Suprapubic skin (tissue), 4 donors: ENCODE data around the gene MFAP4. TPM values are rescaled to one million over a fixed set of nuclear protein-coding genes. Genes with fewer than 3 reads are reported as not detected.
A peak's percentile ranks its signal among the peaks of the same experiment; 100 is the strongest.

Experiments used
- DNase-seq, 2 donors: peaks; one replicate each; pipeline ENCODE4 v3.0.0-alpha.2; 2019; ENCODE audit warnings: low spot score in 2 of 2
- H3K27ac ChIP-seq: fragments of 200-600 bp; sonication (generic); one replicate; pipeline ENCODE4 v1.5.1; 2019
- H3K27me3 ChIP-seq: fragments of 200-600 bp; sonication (generic); one replicate; pipeline ENCODE4 v1.5.1; 2019
- H3K36me3 ChIP-seq: fragments of 200-600 bp; sonication (generic); one replicate; pipeline ENCODE4 v1.5.1; 2019
- H3K4me1 ChIP-seq: fragments of 200-600 bp; sonication (generic); one replicate; pipeline ENCODE4 v1.5.1; 2019
- H3K4me3 ChIP-seq: fragments of 200-600 bp; sonication (generic); one replicate; pipeline ENCODE4 v1.5.1; 2019; ENCODE audit warnings: mild to moderate bottlenecking
- H3K9me3 ChIP-seq: fragments of 200-600 bp; sonication (generic); one replicate; pipeline ENCODE4 v1.5.1; 2019
- CTCF ChIP-seq, 2 donors: fragments of 200-600 bp in 1 of 2; fragments of 450-650 bp in 1 of 2; sonication (generic) in 1 of 2; IDR thresholded peaks; one replicate each; pipeline ENCODE4 v1.5.1; 2016 to 2019; ENCODE audit warnings: antibody characterized with exemption in 2 of 2, mild to moderate bottlenecking in 1 of 2, moderate library complexity in 1 of 2
- EP300 ChIP-seq: sonication (generic); formaldehyde crosslinking; IDR thresholded peaks from one replicate; pipeline ENCODE4 v1.6.1; 2017; ENCODE audit warnings: antibody characterized with exemption
- POLR2A ChIP-seq, 2 donors: fragments of 450-650 bp; IDR thresholded peaks; one replicate each; pipeline ENCODE4 v1.6.1; 2017; ENCODE audit warnings: antibody characterized with exemption in 2 of 2, mild to moderate bottlenecking in 2 of 2, moderate library complexity in 2 of 2
- POLR2AphosphoS5 ChIP-seq, 3 donors: sonication (generic); formaldehyde crosslinking; IDR thresholded peaks; one replicate each; pipeline ENCODE4 v1.6.1; 2017; ENCODE audit warnings: antibody characterized with exemption in 3 of 3
- WGBS: methylation state at CpG from one replicate; pipeline ENCODE4 v1.1.5; 2018; 5-methylcytosine and 5-hydroxymethylcytosine counted together
- total RNA-seq, 4 donors: library from RNA; depleted of rRNA; stranded (reverse); fragments of >200 nt; gene quantifications; one replicate each; pipeline ENCODE4 v1.1.0, GENCODE V29; 2016

MFAP4 gene
- total RNA-seq, 4 donors from 2014 or later = 14.9 to 27.8 (median 24.9) TPM

- Histone ChIP-seq H3K27ac (peak overlapping the region; percentile 93), H3K27me3 (no peaks in the 10 kb centered on the region), H3K4me3 (peak overlapping the region; percentile 6), H3K9me3 (no peaks in the 10 kb centered on the region), H3K4me1 (peaks cover 78% of the 10 kb centered on the region), H3K36me3 (peaks cover 38% of the 10 kb centered on the region)
- DNase-seq = peak; percentile 93 to 95
- TF ChIP-seq POLR2AphosphoS5 (IDR thresholded peaks at IDR 0.05) (peak; percentile 7 to 87 (median 66)), POLR2A (IDR thresholded peaks at IDR 0.05) (no peak)
- WGBS = 25% methylated on average over 16 of the region's 16 CpGs
Measured at GRCh38 chr17:19384723-19385391, 2.1 kb downstream of the MFAP4 start.

GRCh38 chr17:19383681-19384470, 3.1 kb downstream of the MFAP4 start:
- TF ChIP-seq POLR2A (IDR thresholded peaks at IDR 0.05) (no peak), CTCF (IDR thresholded peaks at IDR 0.05) (no peak), POLR2AphosphoS5 (IDR thresholded peaks at IDR 0.05) (no peak), EP300 (no peak)
- Histone ChIP-seq H3K36me3 (peaks cover 42% of the 10 kb centered on the region), H3K27ac (peak overlapping the region; percentile 93), H3K4me3 (no peak overlapping the region), H3K4me1 (peaks cover 80% of the 10 kb centered on the region), H3K9me3 (no peaks in the 10 kb centered on the region), H3K27me3 (no peaks in the 10 kb centered on the region)
- 88% methylated on average over 2 of the region's 6 CpGs for WGBS
- peak in 1 of 2 donors; percentile 75 for DNase-seq

GRCh38 chr17:19382531-19383444, 4.2 kb downstream of the MFAP4 start:
- TF ChIP-seq POLR2A (IDR thresholded peaks at IDR 0.05) (no peak), EP300 (no peak)
- no peak overlapping the region for H3K27ac ChIP-seq
- H3K9me3 ChIP-seq = no peaks in the 10 kb centered on the region
- peak in 1 of 2 donors; percentile 56 for DNase-seq
- H3K36me3 ChIP-seq = peaks cover 42% of the 10 kb centered on the region
- no peaks in the 10 kb centered on the region for H3K27me3 ChIP-seq
- peaks cover 73% of the 10 kb centered on the region for H3K4me1 ChIP-seq
- 73% methylated on average over 8 of the region's 13 CpGs for WGBS
- no peak overlapping the region for H3K4me3 ChIP-seq

- Histone ChIP-seq H3K27me3 (no peaks in the 10 kb centered on the region), H3K27ac (no peak overlapping the region), H3K9me3 (no peaks in the 10 kb centered on the region), H3K36me3 (peaks cover 42% of the 10 kb centered on the region), H3K4me3 (no peak overlapping the region), H3K4me1 (peaks cover 69% of the 10 kb centered on the region)
- peak in 1 of 2 donors; percentile 59 for DNase-seq
- TF ChIP-seq EP300 (no peak), CTCF (IDR thresholded peaks at IDR 0.05) (no peak), POLR2AphosphoS5 (IDR thresholded peaks at IDR 0.05) (no peak), POLR2A (IDR thresholded peaks at IDR 0.05) (no peak)
- 89% methylated on average over 24 of the region's 31 CpGs for WGBS
Measured at GRCh38 chr17:19381741-19382444, 5.1 kb downstream of the MFAP4 start.

- Histone ChIP-seq H3K27ac (no peak overlapping the region), H3K27me3 (no peaks in the 10 kb centered on the region), H3K4me3 (no peak overlapping the region), H3K9me3 (no peaks in the 10 kb centered on the region), H3K4me1 (peaks cover 67% of the 10 kb centered on the region), H3K36me3 (peaks cover 42% of the 10 kb centered on the region)
- TF ChIP-seq EP300 (no peak), POLR2AphosphoS5 (IDR thresholded peaks at IDR 0.05) (no peak), POLR2A (IDR thresholded peaks at IDR 0.05) (no peak), CTCF (IDR thresholded peaks at IDR 0.05) (no peak)
- peak in 1 of 2 donors; percentile 63 for DNase-seq
- 93% methylated on average over 5 of the region's 7 CpGs for WGBS
Measured at GRCh38 chr17:19381361-19381740, 5.6 kb downstream of the MFAP4 start.
